GM08714 (cell line): Measurements from ENCODE around the gene LSM10.
A peak's percentile ranks its signal among the peaks of the same experiment; 100 is the strongest.

Experiments used
- H3K4me3 ChIP-seq: fragments of 200-500 bp; sonication (Bioruptor generic); 2 replicates; pipeline ENCODE4 v1.5.1; 2014; ENCODE audit warnings: mild to moderate bottlenecking, low read length, inconsistent platforms
- ZNF274 ChIP-seq: IDR thresholded peaks from 2 replicates; pipeline ENCODE4 v1.6.1; 2012; ENCODE audit warnings: mild to moderate bottlenecking, low read depth, low read length

Gene LSM10

GRCh38 chr1:36397378-36398230 is at the start of gene LSM10:
Gene LSM10, minus strand, starts transcription at chr1:36397908. Its CDS starts 3,779 bp downstream, at chr1:36394129.
- TF ChIP-seq ZNF274, result no peak
- peak within 1 kb of the TSS; percentile 88 for H3K4me3 ChIP-seq

DNA sequence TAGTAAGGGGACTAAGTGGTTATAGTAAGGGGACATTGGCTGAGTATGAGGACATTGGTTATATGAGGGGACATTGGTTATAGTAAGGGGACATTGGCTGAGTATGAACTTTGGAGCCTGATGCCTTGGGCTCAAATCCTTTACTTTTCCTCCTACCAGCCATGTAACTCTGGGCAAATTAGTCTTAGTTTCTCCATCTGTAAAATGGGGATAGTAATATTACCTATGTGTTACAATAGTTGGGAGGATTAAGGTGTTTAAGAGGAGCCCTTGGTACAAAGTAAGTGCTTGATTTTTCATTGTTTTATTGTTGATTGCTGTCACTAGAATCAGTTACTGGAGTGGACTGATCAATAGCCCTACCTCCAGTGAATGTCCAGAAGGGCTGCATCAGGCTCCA is 49.7 kb upstream of the LSM10 start:
- H3K4me3 ChIP-seq, result no peak overlapping the region

GRCh38 chr1:36446746-36447145 is 49.0 kb upstream of the LSM10 start:
- TF ChIP-seq ZNF274, result no peak
- no peak overlapping the region for H3K4me3 ChIP-seq

More for the DNA sequence above, 49.7 kb upstream of the LSM10 start:
- TF ChIP-seq ZNF274, result no peak

DNA sequence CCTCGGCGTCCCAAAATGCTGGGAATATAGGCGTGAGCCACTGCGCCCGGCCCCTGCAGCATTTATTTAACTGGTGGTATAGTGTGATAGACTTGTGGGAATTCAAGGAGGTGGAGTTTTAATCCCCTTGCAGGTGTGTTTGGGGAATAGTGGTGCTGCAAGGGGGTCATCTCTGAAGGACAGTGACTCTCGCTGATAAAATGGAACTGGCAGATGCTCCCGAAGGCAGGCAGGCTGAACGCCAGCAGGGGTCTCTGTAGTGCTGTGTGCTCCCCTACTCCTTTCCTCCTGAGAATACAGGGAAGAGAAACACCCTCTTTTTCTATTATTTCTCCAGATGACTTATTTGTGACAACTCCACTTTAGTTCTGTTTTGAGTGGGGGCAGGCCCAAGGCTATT is 48.6 kb upstream of the LSM10 start:
- H3K4me3 ChIP-seq, result no peak overlapping the region
- TF ChIP-seq ZNF274, result no peak

DNA sequence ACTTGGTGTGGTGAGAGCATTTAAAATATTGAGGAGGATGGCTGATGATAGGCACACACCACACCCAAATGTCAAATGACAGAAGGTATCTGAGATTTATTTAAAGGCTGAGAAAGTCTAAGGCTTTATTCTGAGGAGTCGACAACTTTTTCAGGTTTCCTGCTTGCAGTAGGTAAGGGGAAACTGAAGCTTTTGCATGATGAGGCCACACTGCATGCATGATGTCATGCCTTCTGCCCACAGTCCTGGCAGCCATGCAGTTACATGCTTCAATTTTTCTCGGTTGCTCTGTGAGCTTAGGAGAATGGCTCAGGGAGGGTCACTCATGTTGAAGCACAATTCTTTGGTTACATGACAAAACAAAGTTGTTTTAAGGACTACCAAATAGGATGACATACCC is 45.6 kb upstream of the LSM10 start:
- H3K4me3 ChIP-seq, result no peak overlapping the region
- TF ChIP-seq ZNF274, result no peak

- no peak for TF ChIP-seq ZNF274
- no peak overlapping the region for H3K4me3 ChIP-seq
Measured at GRCh38 chr1:36442337-36442736, 44.6 kb upstream of the LSM10 start.

DNA sequence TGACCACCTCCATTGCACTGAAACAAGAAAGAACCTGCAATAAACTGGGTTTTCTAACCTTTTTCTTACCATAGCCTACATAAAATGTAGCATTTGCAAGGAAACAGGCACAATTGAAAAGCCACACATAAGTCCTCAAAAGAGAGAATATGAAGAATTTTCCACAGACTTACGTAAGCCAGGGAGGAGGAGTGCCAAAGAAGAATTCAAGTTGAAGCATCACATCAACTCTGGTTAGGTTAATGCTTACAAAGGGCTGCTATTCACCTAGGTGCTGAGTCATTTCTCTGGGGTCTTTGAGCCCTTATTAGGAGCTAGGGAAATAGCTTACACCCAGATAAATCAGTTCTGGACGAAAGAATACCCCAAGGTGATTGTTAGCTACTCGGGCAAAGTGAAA is 42.9 kb upstream of the LSM10 start:
- TF ChIP-seq ZNF274, result no peak

DNA sequence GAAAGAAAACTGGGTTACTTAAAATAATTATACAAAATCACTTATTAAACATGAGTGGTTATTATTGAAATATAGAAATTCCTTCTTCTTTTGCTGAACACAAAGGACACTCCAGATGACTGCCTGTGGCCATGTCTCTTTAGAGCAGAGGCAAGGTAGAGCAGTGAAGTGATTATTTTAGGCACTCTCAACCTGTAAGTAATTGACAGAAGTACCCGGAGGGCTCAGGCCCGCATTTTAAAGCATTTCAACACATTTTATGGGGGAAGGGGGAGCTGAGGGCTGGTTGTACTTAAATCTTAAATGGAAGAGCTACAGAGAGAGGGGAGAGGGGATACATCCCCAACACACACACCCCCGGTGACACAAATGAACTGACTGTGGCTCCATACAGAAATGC is 42.3 kb upstream of the LSM10 start:
- TF ChIP-seq ZNF274, result no peak
- H3K4me3 ChIP-seq, result no peak overlapping the region

More for the DNA sequence above, 42.9 kb upstream of the LSM10 start:
- H3K4me3 ChIP-seq, result no peak overlapping the region

GRCh38 chr1:36438715-36439114 is 41.0 kb upstream of the LSM10 start:
- no peak for TF ChIP-seq ZNF274
- no peak overlapping the region for H3K4me3 ChIP-seq

DNA sequence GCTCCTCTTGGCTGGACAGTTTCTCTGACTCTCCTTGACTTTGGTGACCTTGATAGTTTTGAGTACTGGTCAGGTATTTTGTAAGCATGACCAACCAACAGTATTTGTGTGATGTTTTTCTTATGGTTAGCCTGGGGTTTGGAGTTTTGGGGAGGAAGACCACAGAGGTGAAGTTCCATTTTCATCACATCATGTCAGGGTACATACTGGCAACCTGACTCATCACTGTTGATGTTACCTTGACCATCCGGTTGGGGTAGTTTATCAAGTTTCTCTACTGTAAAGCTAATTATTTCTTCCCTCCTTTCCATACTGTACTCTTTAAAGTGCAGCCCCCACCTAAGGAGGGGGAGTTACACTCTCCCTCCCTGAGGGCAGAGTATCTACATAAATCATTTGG is 39.1 kb upstream of the LSM10 start:
- no peak overlapping the region for H3K4me3 ChIP-seq
- TF ChIP-seq ZNF274, result no peak

GRCh38 chr1:36433102-36433501 is 35.4 kb upstream of the LSM10 start:
- TF ChIP-seq ZNF274, result no peak
- H3K4me3 ChIP-seq, result no peak overlapping the region

DNA sequence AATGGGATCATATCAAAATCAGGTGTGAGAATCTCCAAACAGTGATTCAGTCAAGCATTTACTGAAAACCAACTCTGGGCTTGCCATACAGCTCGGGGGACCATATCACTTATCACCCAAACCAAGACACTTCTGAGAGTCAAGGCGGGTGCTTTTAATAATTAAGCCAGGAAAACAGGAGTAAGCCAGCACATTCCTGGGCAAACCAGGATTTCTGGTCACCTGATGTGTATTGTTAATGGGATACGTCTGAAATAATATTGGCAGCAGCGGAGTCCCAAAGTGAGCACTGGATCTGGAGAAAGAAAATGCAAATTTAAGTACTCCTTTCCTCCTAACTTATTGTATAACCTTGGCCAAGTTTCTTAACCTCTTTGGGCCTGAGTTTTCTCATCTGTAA is 34.9 kb upstream of the LSM10 start:
- no peak overlapping the region for H3K4me3 ChIP-seq
- no peak for TF ChIP-seq ZNF274

- TF ChIP-seq ZNF274, result no peak
Measured at GRCh38 chr1:36425791-36426190, 28.1 kb upstream of the LSM10 start.

DNA sequence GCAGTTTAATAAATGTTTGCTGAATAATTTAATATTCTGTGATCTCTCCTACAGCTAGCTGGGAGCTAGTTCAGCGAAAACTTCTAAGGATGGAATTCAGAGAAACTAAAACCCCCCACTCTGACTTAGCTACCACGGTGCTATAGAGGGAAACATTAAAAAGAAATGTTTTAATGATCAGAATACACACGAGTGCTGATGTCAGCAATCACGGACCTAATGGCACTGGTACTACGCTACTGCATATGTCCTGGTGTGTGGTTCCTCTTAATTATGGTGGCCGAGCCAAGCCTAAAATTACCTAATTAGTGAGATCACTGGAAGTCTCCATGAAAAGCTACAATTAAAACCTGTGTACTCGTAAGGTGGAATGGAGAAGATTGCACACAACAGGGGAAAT is 23.9 kb upstream of the LSM10 start:
- TF ChIP-seq ZNF274, result no peak
- H3K4me3 ChIP-seq, result no peak overlapping the region

More at GRCh38 chr1:36425791-36426190, 28.1 kb upstream of the LSM10 start:
- H3K4me3 ChIP-seq, result no peak overlapping the region

DNA sequence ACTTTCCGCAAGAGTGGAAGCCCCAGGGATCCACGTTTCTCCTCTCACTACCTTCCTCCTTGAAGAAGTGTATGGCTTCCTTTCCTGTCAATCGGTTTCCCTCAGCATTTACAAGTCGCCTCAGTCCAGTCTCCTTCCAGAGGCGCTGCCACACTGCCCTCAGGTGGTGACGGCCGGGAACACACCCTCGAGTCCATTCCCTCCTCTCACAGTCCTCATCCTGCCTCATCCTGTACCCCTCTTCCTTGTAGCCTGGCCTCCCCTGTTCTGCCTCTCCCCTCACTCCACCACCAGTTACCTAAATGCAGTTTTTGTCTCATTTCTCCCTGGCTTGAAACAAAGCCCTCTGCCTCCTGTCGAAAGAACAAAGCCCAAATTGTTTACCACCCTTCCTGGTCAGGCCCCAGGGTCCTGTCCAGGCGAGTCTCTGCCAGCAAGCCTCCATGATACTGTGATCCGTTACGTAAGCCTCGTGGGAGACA is 23.2 kb upstream of the LSM10 start:
- TF ChIP-seq ZNF274, result no peak
- H3K4me3 ChIP-seq, result no peak overlapping the region
